B cell (primary cell): ENCODE results near the gene FAM200A. TPM values are rescaled to one million over a fixed set of nuclear protein-coding genes. Genes with fewer than 3 reads are reported as not detected.

Experiments used
- ATAC-seq: fragments of 200-7000 bp; cut with Tn5 transposase; one replicate; pipeline ENCODE4 v1.10.0; 2021; ENCODE audit warnings: low read depth, mild to moderate bottlenecking, moderate number of reproducible peaks, moderate library complexity
- CTCF ChIA-PET: fragments of 350-600 bp; sonication (Branson Sonifier 250); formaldehyde crosslinking; loops from one replicate; lab custom pipeline; 2021; ENCODE audit warnings: antibody characterized with exemption, inconsistent platforms; lab: Charles Lee
- POLR2A ChIA-PET: fragments of 350-600 bp; sonication (Branson Sonifier 250); formaldehyde crosslinking; loops from one replicate; lab custom pipeline; 2021; ENCODE audit warnings: antibody characterized with exemption; lab: Charles Lee
- DNase-seq: peaks from one replicate; pipeline ENCODE4 v3.0.0; 2013
- H2AFZ ChIP-seq: 2 replicates; pipeline ENCODE4 v1.6.1; 2012; ENCODE audit warnings: mild to moderate bottlenecking, low read depth, low read length; ENCODE audit not compliant: insufficient read depth, poor library complexity, severe bottlenecking
- H3K27ac ChIP-seq, 2 donors: 1 replicate in 1 of 2; 2 replicates in 1 of 2; pipeline ENCODE4 v1.5.1; 2012 to 2013; ENCODE audit warnings: low read length in 2 of 2, mild to moderate bottlenecking in 2 of 2, moderate library complexity in 1 of 2
- H3K27me3 ChIP-seq, 4 experiments: fragments of 200-600 bp in 1 of 4; sonication (generic) in 1 of 4; replicated peaks in 1 of 4; 1 replicate in 2 of 4; 2 replicates in 2 of 4; pipeline versions ENCODE4 v1.6.1 to v1.7.0; 2013 to 2016; ENCODE audit warnings: low read length in 3 of 4, mild to moderate bottlenecking in 2 of 4, mixed read lengths in 1 of 4, moderate library complexity in 1 of 4; ENCODE audit not compliant: insufficient read depth in 4 of 4, control insufficient read depth in 3 of 4; ENCODE audit errors: control extremely low read depth in 1 of 4
- H3K36me3 ChIP-seq, 2 experiments: replicated peaks in 1 of 2; 1 replicate in 1 of 2; 2 replicates in 1 of 2; pipeline versions ENCODE4 v1.6.1 to v1.7.1; 2013; ENCODE audit warnings: low read length in 1 of 2; ENCODE audit not compliant: insufficient read depth in 2 of 2, control insufficient read depth in 1 of 2; ENCODE audit errors: control extremely low read depth in 1 of 2, extremely low read depth in 1 of 2
- H3K4me1 ChIP-seq, 2 donors: fragments of 200-600 bp in 1 of 2; sonication (generic) in 1 of 2; 1 replicate in 1 of 2; 2 replicates in 1 of 2; pipeline versions ENCODE4 v1.5.1 to v1.6.1; 2013 to 2017; ENCODE audit warnings: low read length in 2 of 2; ENCODE audit not compliant: control insufficient read depth in 2 of 2, insufficient read depth in 2 of 2
- H3K4me2 ChIP-seq: replicated peaks from 2 replicates; pipeline ENCODE3; 2012; ENCODE audit warnings: mild to moderate bottlenecking, low read depth, low read length; ENCODE audit not compliant: poor library complexity, severe bottlenecking
- H3K4me3 ChIP-seq, 5 experiments: fragments of 200-600 bp in 1 of 5; sonication (generic) in 1 of 5; 1 replicate in 3 of 5; 2 replicates in 2 of 5; pipeline versions ENCODE4 v1.5.1 to v1.7.0; 2011 to 2016; ENCODE audit warnings: low read length in 4 of 5, mild to moderate bottlenecking in 4 of 5, low read depth in 2 of 5, control low read depth in 1 of 5, moderate library complexity in 1 of 5; ENCODE audit not compliant: insufficient read depth in 1 of 5; ENCODE audit errors: control extremely low read depth in 1 of 5, extremely low read depth in 1 of 5
- H3K79me2 ChIP-seq: fragments of 200-600 bp; sonication (generic); one replicate; pipeline ENCODE4 v1.6.0; 2016; ENCODE audit warnings: low read length; ENCODE audit not compliant: control insufficient read depth, insufficient read depth
- H3K9ac ChIP-seq: fragments of 200-600 bp; sonication (generic); 2 replicates; pipeline ENCODE4 v1.6.1; 2017; ENCODE audit warnings: mild to moderate bottlenecking, low read length, moderate library complexity
- H3K9me3 ChIP-seq, 3 donors: one replicate each; pipeline versions ENCODE4 v1.6.1 to v1.7.1; 2013; ENCODE audit warnings: low read length in 2 of 3; ENCODE audit not compliant: control insufficient read depth in 2 of 3, insufficient read depth in 1 of 3; ENCODE audit errors: control extremely low read depth in 1 of 3
- H4K20me1 ChIP-seq: 2 replicates; pipeline ENCODE4 v1.6.0; 2012; ENCODE audit warnings: mild to moderate bottlenecking, low read length; ENCODE audit not compliant: insufficient read depth, control insufficient read depth, poor library complexity, severe bottlenecking
- H3K27ac Mint-ChIP-seq: one replicate; pipeline ENCODE4 v1.8.0; 2021; ENCODE audit warnings: mixed read lengths
- H3K27me3 Mint-ChIP-seq: one replicate; pipeline ENCODE4 v1.8.0; 2021; ENCODE audit warnings: mixed read lengths
- H3K4me1 Mint-ChIP-seq: one replicate; pipeline ENCODE4 v1.8.0; 2021; ENCODE audit warnings: mixed read lengths
- H3K4me3 Mint-ChIP-seq: one replicate; pipeline ENCODE4 v1.8.0; 2021; ENCODE audit warnings: mixed read lengths
- H3K9me3 Mint-ChIP-seq: one replicate; pipeline ENCODE4 v1.8.0; 2022; ENCODE audit warnings: mixed read lengths; ENCODE audit not compliant: insufficient read depth
- EZH2 ChIP-seq: IDR thresholded peaks from 2 replicates; pipeline ENCODE4 v1.6.1; 2012; ENCODE audit warnings: borderline replicate concordance, low read depth, mild to moderate bottlenecking, moderate library complexity, low read length; ENCODE audit not compliant: insufficient read depth, poor library complexity, severe bottlenecking
- WGBS: methylation state at CpG from one replicate; pipeline ENCODE4 v1.1.5; 2013; ENCODE audit warnings: missing lambda C conversion rate; ENCODE audit not compliant: insufficient coverage; 5-methylcytosine and 5-hydroxymethylcytosine counted together
- intact Hi-C: fragments of 100-400 bp; cut with micrococcal nuclease; formaldehyde crosslinking; loops from one replicate; pipeline ENCODE4 v1.10.0; 2022
- polyA plus RNA-seq: library from polyadenylated mRNA; depleted of rRNA; stranded (reverse); fragments of >200 nt; gene quantifications from 2 replicates; pipeline ENCODE4 v1.2.3, GENCODE V29; 2012
- total RNA-seq, 2 donors: library from RNA; stranded (reverse); fragments of 120-200 nt in 1 of 2; gene quantifications; 1 replicate in 1 of 2; 2 replicates in 1 of 2; pipeline versions ENCODE4 v1.2.3 to v1.2.4, GENCODE V29; 2013 to 2022
- TF ChIP-seq, protein P1 (sequence below): fragments of 200-600 bp; IDR thresholded peaks from one replicate; pipeline ENCODE4 v1.8.0; 2022; ENCODE audit warnings: antibody characterized with exemption, mild to moderate bottlenecking

Gene FAM200A
- total and polyA plus RNA-seq, 2 donors (not counting 1 experiment from before 2014, with no cell fraction given), result 2.1 to 11.9 TPM

DNA sequence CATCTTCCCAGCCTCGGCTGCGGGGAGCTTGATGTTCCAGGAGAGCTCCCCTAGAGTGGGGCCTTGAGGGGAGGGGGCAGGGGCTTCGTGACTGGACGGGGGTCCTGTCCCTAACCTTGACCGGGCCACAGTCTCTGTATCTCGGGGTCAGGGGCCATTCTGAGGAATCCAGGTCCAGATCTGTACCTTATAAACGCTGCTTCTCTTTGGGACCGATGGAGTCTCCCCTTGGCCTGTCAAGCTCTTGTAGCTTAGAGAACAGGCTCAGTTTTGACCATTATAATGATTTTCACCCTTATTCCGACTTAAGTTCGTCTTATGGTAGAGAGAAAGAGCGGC lies 46.6 kb downstream of the FAM200A start:
- ATAC-seq (no peak), DNase-seq (no peak)
- Histone ChIP-seq H3K4me3 (peak overlapping the region; percentile 76 to 96 (median 93)), H3K9me3 (no peaks in the 10 kb centered on the region), H3K4me1 (peaks cover 20 to 27% of the 10 kb centered on the region in 2 donors), H3K4me2 (peak overlapping the region; percentile 78), H3K36me3 (no peaks in the 10 kb centered on the region), H3K27me3 (no peaks in the 10 kb centered on the region), H2AFZ (peak overlapping the region; percentile 91), H3K79me2 (peaks cover 40% of the 10 kb centered on the region), H4K20me1 (no peaks in the 10 kb centered on the region), H3K27ac (peak overlapping the region; percentile 77 to 80), H3K9ac (peak overlapping the region; percentile 79)
- TF ChIP-seq EZH2, result no peak
- TF ChIP-seq, protein P1, sequence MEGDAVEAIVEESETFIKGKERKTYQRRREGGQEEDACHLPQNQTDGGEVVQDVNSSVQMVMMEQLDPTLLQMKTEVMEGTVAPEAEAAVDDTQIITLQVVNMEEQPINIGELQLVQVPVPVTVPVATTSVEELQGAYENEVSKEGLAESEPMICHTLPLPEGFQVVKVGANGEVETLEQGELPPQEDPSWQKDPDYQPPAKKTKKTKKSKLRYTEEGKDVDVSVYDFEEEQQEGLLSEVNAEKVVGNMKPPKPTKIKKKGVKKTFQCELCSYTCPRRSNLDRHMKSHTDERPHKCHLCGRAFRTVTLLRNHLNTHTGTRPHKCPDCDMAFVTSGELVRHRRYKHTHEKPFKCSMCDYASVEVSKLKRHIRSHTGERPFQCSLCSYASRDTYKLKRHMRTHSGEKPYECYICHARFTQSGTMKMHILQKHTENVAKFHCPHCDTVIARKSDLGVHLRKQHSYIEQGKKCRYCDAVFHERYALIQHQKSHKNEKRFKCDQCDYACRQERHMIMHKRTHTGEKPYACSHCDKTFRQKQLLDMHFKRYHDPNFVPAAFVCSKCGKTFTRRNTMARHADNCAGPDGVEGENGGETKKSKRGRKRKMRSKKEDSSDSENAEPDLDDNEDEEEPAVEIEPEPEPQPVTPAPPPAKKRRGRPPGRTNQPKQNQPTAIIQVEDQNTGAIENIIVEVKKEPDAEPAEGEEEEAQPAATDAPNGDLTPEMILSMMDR, result no peak
- Mint-ChIP-seq H3K4me3 (peak overlapping the region; percentile 96), H3K4me1 (peaks cover 27% of the 10 kb centered on the region), H3K27me3 (no peaks in the 10 kb centered on the region), H3K9me3 (no peaks in the 10 kb centered on the region), H3K27ac (peak overlapping the region; percentile 98)
- ChIA-PET CTCF (interaction anchor here (0.8 to 1.5 kb wide), 3 partner anchors 10 to 140 kb away, joined by 4 read pairs; partner anchors contain the start of gene FAM200A), POLR2A (interaction anchor here (0.8 to 2.7 kb wide), 5 partner anchors 47 to 1740 kb away, joined by 3 to 33 read pairs (median 5); partner anchors contain the start of genes ARPC1B, BUD31, FAM200A and FIS1)
- intact Hi-C loops, result loop anchor here (1.0 to 10.0 kb wide), 4 partner anchors 47 to 580 kb away; partner anchors contain the start of genes COPS6, FAM200A, ZKSCAN1 and ZNF3
- 4% methylated on average over 9 of the region's 11 CpGs for WGBS

DNA sequence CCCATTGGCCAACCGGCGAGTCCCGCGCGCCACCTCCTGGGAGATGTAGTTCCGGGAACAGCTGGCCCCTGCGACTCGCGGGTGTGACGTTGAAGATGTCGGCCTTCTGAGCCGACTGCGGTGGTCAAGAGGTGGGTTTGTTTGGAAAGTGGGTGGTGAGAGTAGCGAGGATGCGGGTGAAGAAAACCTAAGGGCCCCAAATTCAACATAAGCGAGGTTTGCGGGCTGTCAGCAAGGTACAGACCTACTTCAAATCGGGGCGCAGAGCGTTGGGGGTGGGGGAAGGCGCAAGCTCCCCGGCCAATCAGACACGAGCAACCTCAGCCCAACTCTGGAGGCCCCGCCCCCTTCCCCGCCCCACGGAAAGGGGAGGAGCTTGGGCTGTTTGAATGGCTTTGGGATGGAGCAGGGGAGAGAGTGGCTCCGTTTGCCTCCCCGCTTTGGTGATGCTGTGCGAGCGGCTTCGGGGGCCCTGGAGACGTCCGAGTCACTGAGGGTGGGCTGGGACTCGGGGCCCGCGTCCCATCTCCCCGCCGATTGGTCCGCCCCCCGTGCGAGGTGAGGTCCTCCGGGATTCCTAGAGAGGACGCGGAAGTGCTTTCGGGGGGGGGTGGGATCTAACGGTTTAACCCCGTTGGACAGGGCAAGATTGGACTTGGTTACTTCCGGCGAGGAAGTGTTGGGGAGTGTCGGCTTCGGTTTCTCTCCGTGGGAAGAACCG lies 47.2 kb downstream of the FAM200A start, which contains the start of gene ZKSCAN5:
Gene ZKSCAN5 (plus strand): TSS at position 60 of the 721 bp plus-strand sequence. CDS start 1,383 bp downstream, outside the sequence.
- Histone ChIP-seq H3K27me3 (no peaks in the 10 kb centered on the region), H3K4me1 (peaks cover 20 to 27% of the 10 kb centered on the region in 2 donors), H3K9me3 (no peaks in the 10 kb centered on the region), H3K4me3 (peak within 1 kb of the TSS; percentile 76 to 96 (median 93)), H3K36me3 (no peaks in the 10 kb centered on the region), H3K4me2 (peak within 1 kb of the TSS; percentile 78), H3K27ac (peak within 1 kb of the TSS; percentile 77 to 80), H3K9ac (peak within 1 kb of the TSS; percentile 79), H4K20me1 (peaks cover 2% of the 10 kb centered on the region), H2AFZ (peak within 1 kb of the TSS; percentile 91), H3K79me2 (peaks cover 40% of the 10 kb centered on the region)
- H3K27ac Mint-ChIP-seq, result peak within 1 kb of the TSS; percentile 98
- DNase-seq (peak; percentile 99), ATAC-seq (peak; percentile 84)
- under 1% methylated on average over 51 of the region's 53 CpGs for WGBS
- POLR2A ChIA-PET, result interaction anchor here (0.6 to 2.7 kb wide), 11 partner anchors 25 to 1740 kb away, joined by 3 to 33 read pairs (median 4); partner anchors contain the start of genes ARPC1B, BUD31, FAM200A and FIS1
- TF ChIP-seq, protein P1, result no peak
- no peak for TF ChIP-seq EZH2
- intact Hi-C loops, result loop anchor here (1.0 to 10.0 kb wide), 9 partner anchors 32 to 580 kb away; partner anchors contain the start of genes ATP5MF, BUD31, COPS6 and FAM200A
- no peaks in the 10 kb centered on the region for H3K27me3 Mint-ChIP-seq
- CTCF ChIA-PET, result interaction anchor here (0.6 to 1.5 kb wide), 6 partner anchors 10 to 139 kb away, joined by 3 to 4 read pairs (median 4); partner anchors contain the start of genes BUD31, FAM200A and ZSCAN25
- no peaks in the 10 kb centered on the region for H3K9me3 Mint-ChIP-seq
- peak within 1 kb of the TSS; percentile 96 for H3K4me3 Mint-ChIP-seq
- H3K4me1 Mint-ChIP-seq, result peaks cover 31% of the 10 kb centered on the region
